Muscle layer of colon (tissue), 2 donors: ENCODE data around the gene SBK3.

Source experiments
- H3K27ac ChIP-seq: one replicate; pipeline ENCODE4 v1.7.0; 2013; ENCODE audit warnings: low read depth, mild to moderate bottlenecking, low read length, moderate library complexity
- H3K27me3 ChIP-seq, 2 donors: one replicate each; pipeline ENCODE4 v1.7.0; 2013; ENCODE audit warnings: low read length in 2 of 2, mild to moderate bottlenecking in 2 of 2; ENCODE audit not compliant: insufficient read depth in 2 of 2, control insufficient read depth in 1 of 2
- H3K36me3 ChIP-seq: one replicate; pipeline ENCODE4 v1.7.0; 2013; ENCODE audit warnings: mild to moderate bottlenecking, low read length; ENCODE audit not compliant: insufficient read depth
- H3K4me1 ChIP-seq: one replicate; pipeline ENCODE4 v1.7.0; 2013; ENCODE audit warnings: mild to moderate bottlenecking, low read length; ENCODE audit not compliant: insufficient read depth
- H3K4me3 ChIP-seq, 2 donors: one replicate each; pipeline ENCODE4 v1.7.0; 2013; ENCODE audit warnings: low read length in 2 of 2, low read depth in 1 of 2, mild to moderate bottlenecking in 1 of 2, moderate library complexity in 1 of 2
- H3K9ac ChIP-seq: one replicate; pipeline ENCODE4 v1.7.0; 2013; ENCODE audit warnings: low read length
- H3K9me3 ChIP-seq: one replicate; pipeline ENCODE4 v1.7.0; 2013; ENCODE audit warnings: mild to moderate bottlenecking, low read length
- donor health status: abdominal sarcoma.
- donor health status: Adenocarcinoma of cecum.

The SBK3 gene

GRCh38 chr19:55567708-55568328 is 22.5 kb upstream of the SBK3 start:
- Histone ChIP-seq H3K4me1 (no peaks in the 10 kb centered on the region), H3K27ac (no peak overlapping the region)

GRCh38 chr19:55566823-55567222 is 21.5 kb upstream of the SBK3 start:
- Histone ChIP-seq H3K36me3 (no peaks in the 10 kb centered on the region), H3K27me3 (peaks cover 0 to 6% of the 10 kb centered on the region in 2 donors), H3K4me1 (no peaks in the 10 kb centered on the region), H3K4me3 (no peak overlapping the region), H3K9ac (no peak overlapping the region), H3K27ac (no peak overlapping the region), H3K9me3 (no peaks in the 10 kb centered on the region)

More at GRCh38 chr19:55567708-55568328, 22.5 kb upstream of the SBK3 start:
- Histone ChIP-seq H3K36me3 (no peaks in the 10 kb centered on the region), H3K9ac (no peak overlapping the region), H3K9me3 (no peaks in the 10 kb centered on the region), H3K4me3 (no peak overlapping the region), H3K27me3 (peaks cover 0 to 6% of the 10 kb centered on the region in 2 donors)

GRCh38 chr19:55563261-55563690 is 17.9 kb upstream of the SBK3 start:
- no peak overlapping the region for H3K4me3 ChIP-seq
- peaks cover 0 to 6% of the 10 kb centered on the region in 2 donors for H3K27me3 ChIP-seq
- H3K27ac ChIP-seq = no peak overlapping the region
- H3K4me1 ChIP-seq = no peaks in the 10 kb centered on the region
- no peaks in the 10 kb centered on the region for H3K36me3 ChIP-seq
- no peaks in the 10 kb centered on the region for H3K9me3 ChIP-seq
- H3K9ac ChIP-seq = no peak overlapping the region

- no peak overlapping the region for H3K27ac ChIP-seq
- H3K36me3 ChIP-seq = no peaks in the 10 kb centered on the region
- no peak overlapping the region for H3K4me3 ChIP-seq
- H3K9me3 ChIP-seq = no peaks in the 10 kb centered on the region
- H3K9ac ChIP-seq = no peak overlapping the region
- H3K27me3 ChIP-seq = peaks cover 0 to 6% of the 10 kb centered on the region in 2 donors
- no peaks in the 10 kb centered on the region for H3K4me1 ChIP-seq
Measured at GRCh38 chr19:55559684-55560083, 14.3 kb upstream of the SBK3 start.

- Histone ChIP-seq H3K4me1 (no peaks in the 10 kb centered on the region), H3K9ac (no peak overlapping the region), H3K27me3 (peaks cover 0 to 15% of the 10 kb centered on the region in 2 donors), H3K27ac (no peak overlapping the region), H3K4me3 (no peak overlapping the region), H3K36me3 (no peaks in the 10 kb centered on the region), H3K9me3 (no peaks in the 10 kb centered on the region)
Measured at GRCh38 chr19:55554741-55555152, 9.4 kb upstream of the SBK3 start.

GRCh38 chr19:55554302-55554701 is 9.0 kb upstream of the SBK3 start:
- no peak overlapping the region for H3K27ac ChIP-seq
- no peaks in the 10 kb centered on the region for H3K36me3 ChIP-seq
- peaks cover 0 to 17% of the 10 kb centered on the region in 2 donors for H3K27me3 ChIP-seq
- H3K9ac ChIP-seq = no peak overlapping the region
- H3K9me3 ChIP-seq = no peaks in the 10 kb centered on the region
- H3K4me1 ChIP-seq = no peaks in the 10 kb centered on the region
- no peak overlapping the region for H3K4me3 ChIP-seq

GRCh38 chr19:55553217-55554182 is 8.2 kb upstream of the SBK3 start:
- Histone ChIP-seq H3K4me1 (no peaks in the 10 kb centered on the region), H3K27me3 (peaks cover 0 to 17% of the 10 kb centered on the region in 2 donors), H3K36me3 (no peaks in the 10 kb centered on the region), H3K4me3 (no peak overlapping the region), H3K9me3 (no peaks in the 10 kb centered on the region), H3K9ac (no peak overlapping the region), H3K27ac (no peak overlapping the region)

GRCh38 chr19:55552620-55553019 is 7.3 kb upstream of the SBK3 start:
- Histone ChIP-seq H3K4me3 (no peak overlapping the region), H3K36me3 (no peaks in the 10 kb centered on the region), H3K9ac (no peak overlapping the region), H3K4me1 (no peaks in the 10 kb centered on the region), H3K27me3 (peaks cover 0 to 17% of the 10 kb centered on the region in 2 donors), H3K9me3 (no peaks in the 10 kb centered on the region), H3K27ac (no peak overlapping the region)

- no peak overlapping the region for H3K9ac ChIP-seq
- H3K4me1 ChIP-seq = no peaks in the 10 kb centered on the region
- no peaks in the 10 kb centered on the region for H3K9me3 ChIP-seq
- H3K4me3 ChIP-seq = no peak overlapping the region
- H3K36me3 ChIP-seq = no peaks in the 10 kb centered on the region
- H3K27me3 ChIP-seq = peaks cover 0 to 19% of the 10 kb centered on the region in 2 donors
- no peak overlapping the region for H3K27ac ChIP-seq
Measured at GRCh38 chr19:55552206-55552605, 6.9 kb upstream of the SBK3 start.

GRCh38 chr19:55550321-55550650 is 4.9 kb upstream of the SBK3 start:
- Histone ChIP-seq H3K9me3 (no peaks in the 10 kb centered on the region), H3K4me1 (no peaks in the 10 kb centered on the region), H3K9ac (no peak overlapping the region), H3K27me3 (peaks cover 0 to 27% of the 10 kb centered on the region in 2 donors), H3K4me3 (no peak overlapping the region), H3K36me3 (no peaks in the 10 kb centered on the region), H3K27ac (no peak overlapping the region)

- H3K36me3 ChIP-seq = no peaks in the 10 kb centered on the region
- no peaks in the 10 kb centered on the region for H3K4me1 ChIP-seq
- H3K27me3 ChIP-seq = peaks cover 0 to 30% of the 10 kb centered on the region in 2 donors
- H3K27ac ChIP-seq = no peak overlapping the region
- no peak overlapping the region for H3K4me3 ChIP-seq
- H3K9me3 ChIP-seq = no peaks in the 10 kb centered on the region
- H3K9ac ChIP-seq = no peak overlapping the region
Measured at GRCh38 chr19:55549500-55550320, 4.4 kb upstream of the SBK3 start.
